NCI-H1105 (cell line): Measurements from ENCODE around the gene NPAS3.
A peak's percentile ranks its signal among the peaks of the same experiment; 100 is the strongest.

ENCODE experiments used
- DNase-seq: peaks from one replicate; lab custom pipeline; 2025; lab: John Stamatoyannopoulos, UW

NPAS3 gene

GRCh38 chr14:33016613-33017012, 77.9 kb downstream of the NPAS3 start:
- no peak for DNase-seq

GRCh38 chr14:33017016-33017415, 78.3 kb downstream of the NPAS3 start:
- DNase-seq = no peak

- DNase-seq = peak; percentile 51
Observed at GRCh38 chr14:33019346-33019745, 80.7 kb downstream of the NPAS3 start.

GRCh38 chr14:33026850-33027430, 88.3 kb downstream of the NPAS3 start:
- DNase-seq = no peak

- DNase-seq = peak; percentile 58
Observed at GRCh38 chr14:33029511-33029910, 90.8 kb downstream of the NPAS3 start.

- DNase-seq = peak; percentile 59
Observed at GRCh38 chr14:33030386-33030785, 91.7 kb downstream of the NPAS3 start.

- no peak for DNase-seq
Observed at GRCh38 chr14:33035416-33036194, 96.9 kb downstream of the NPAS3 start.

- no peak for DNase-seq
Observed at GRCh38 chr14:33039311-33039710, 100.6 kb downstream of the NPAS3 start.

- no peak for DNase-seq
Observed at GRCh38 chr14:33040372-33041140, 101.9 kb downstream of the NPAS3 start.

- DNase-seq = no peak
Observed at GRCh38 chr14:33042591-33042990, 103.9 kb downstream of the NPAS3 start.

- no peak for DNase-seq
Observed at GRCh38 chr14:33045760-33046159, 107.1 kb downstream of the NPAS3 start.

- peak; percentile 69 for DNase-seq
Observed at GRCh38 chr14:33052943-33053342, 114.3 kb downstream of the NPAS3 start.

GRCh38 chr14:33056213-33056612, 117.5 kb downstream of the NPAS3 start:
- DNase-seq = no peak

- no peak for DNase-seq
Observed at GRCh38 chr14:33057585-33057984, 118.9 kb downstream of the NPAS3 start.

GRCh38 chr14:33061667-33062325, 123.1 kb downstream of the NPAS3 start:
- no peak for DNase-seq

- no peak for DNase-seq
Observed at GRCh38 chr14:33062476-33062875, 123.8 kb downstream of the NPAS3 start.

GRCh38 chr14:33062881-33063280, 124.2 kb downstream of the NPAS3 start:
- no peak for DNase-seq

GRCh38 chr14:33063521-33063920, 124.8 kb downstream of the NPAS3 start:
- no peak for DNase-seq

- no peak for DNase-seq
Observed at GRCh38 chr14:33065634-33066033, 127.0 kb downstream of the NPAS3 start.

- no peak for DNase-seq
Observed at GRCh38 chr14:33068040-33068439, 129.4 kb downstream of the NPAS3 start.

GRCh38 chr14:33068626-33069025, 129.9 kb downstream of the NPAS3 start:
- DNase-seq = no peak

- DNase-seq = no peak
Observed at GRCh38 chr14:33070475-33070874, 131.8 kb downstream of the NPAS3 start.
